HG03064 (cell line): ENCODE measurements around the gene ERGIC3.
"Not testable (repeated sequence)": the region's sequence is repeated elsewhere in the genome, so short reads cannot be mapped to it uniquely, and the experiment has no call there.

Source experiments
- ATAC-seq: cut with Tn5 transposase; IDR thresholded peaks from one replicate; pipeline ENCODE4 v1.9.1; 2021; ENCODE audit warnings: low read depth; ENCODE audit not compliant: unreplicated experiment

The ERGIC3 gene

DNA sequence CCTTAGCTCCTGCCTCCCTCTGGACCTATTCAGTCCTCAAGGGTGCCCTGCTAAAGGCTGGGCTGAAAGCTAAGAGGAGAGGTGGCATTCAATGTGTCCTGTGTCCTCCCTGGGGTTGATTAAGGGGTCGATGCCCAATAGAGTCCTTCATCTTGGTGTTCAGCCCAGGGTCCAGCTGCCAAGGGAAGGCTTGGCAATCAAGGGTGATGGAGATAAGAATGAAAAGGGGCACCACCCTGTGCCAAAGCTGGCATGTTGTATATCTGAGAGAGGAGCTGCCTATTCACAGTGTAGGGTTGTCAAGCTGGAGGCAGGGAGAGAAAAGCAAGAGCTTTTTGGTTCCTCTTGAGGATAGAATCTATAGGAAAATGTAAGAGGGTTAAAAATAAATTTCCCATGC, 24.8 kb upstream of the ERGIC3 start:
- ATAC-seq, result no peak

- not testable (repeated sequence) for ATAC-seq
Observed at GRCh38 chr20:35517767-35518166, 24.1 kb upstream of the ERGIC3 start.

DNA sequence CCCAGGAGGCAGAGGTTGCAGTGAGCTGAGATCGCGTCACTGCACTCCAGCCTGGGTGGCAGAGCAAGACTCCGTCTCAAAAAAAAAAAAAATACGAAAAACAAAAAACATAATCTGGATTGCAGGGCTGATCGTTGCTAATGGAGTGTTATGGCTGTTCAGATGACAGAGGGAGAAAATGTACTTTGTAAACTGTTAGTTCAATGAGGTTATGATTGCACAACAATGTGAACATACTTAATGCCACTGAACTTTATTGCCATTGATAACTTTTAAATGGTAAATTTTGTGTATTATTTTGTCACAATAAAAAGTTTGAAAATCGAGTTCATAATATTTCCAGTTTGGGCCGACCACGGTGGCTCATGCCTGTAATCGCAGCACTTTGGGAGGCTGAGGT, 22.9 kb upstream of the ERGIC3 start:
- no peak for ATAC-seq

GRCh38 chr20:35523298-35523888, 18.5 kb upstream of the ERGIC3 start:
- no peak for ATAC-seq

DNA sequence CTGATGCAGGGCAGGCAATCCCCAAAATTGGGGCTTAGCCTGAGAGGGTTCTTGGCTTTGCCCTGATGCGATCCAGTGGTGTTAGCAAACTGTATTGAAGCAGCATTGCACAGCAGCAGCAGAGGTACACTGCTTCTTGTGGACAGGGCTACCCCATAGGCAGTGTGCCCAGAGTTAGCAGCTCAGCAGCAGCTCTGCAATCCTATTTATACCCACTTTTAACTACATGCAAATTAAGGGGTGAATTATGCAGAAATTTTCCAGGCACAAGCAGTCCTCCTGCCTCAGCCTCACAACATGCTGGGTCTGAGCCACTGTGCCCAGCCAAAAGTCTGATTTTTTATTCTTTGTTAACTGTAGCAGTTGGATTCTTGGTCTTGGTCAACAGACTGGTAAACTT, 16.2 kb upstream of the ERGIC3 start:
- no peak for ATAC-seq

DNA sequence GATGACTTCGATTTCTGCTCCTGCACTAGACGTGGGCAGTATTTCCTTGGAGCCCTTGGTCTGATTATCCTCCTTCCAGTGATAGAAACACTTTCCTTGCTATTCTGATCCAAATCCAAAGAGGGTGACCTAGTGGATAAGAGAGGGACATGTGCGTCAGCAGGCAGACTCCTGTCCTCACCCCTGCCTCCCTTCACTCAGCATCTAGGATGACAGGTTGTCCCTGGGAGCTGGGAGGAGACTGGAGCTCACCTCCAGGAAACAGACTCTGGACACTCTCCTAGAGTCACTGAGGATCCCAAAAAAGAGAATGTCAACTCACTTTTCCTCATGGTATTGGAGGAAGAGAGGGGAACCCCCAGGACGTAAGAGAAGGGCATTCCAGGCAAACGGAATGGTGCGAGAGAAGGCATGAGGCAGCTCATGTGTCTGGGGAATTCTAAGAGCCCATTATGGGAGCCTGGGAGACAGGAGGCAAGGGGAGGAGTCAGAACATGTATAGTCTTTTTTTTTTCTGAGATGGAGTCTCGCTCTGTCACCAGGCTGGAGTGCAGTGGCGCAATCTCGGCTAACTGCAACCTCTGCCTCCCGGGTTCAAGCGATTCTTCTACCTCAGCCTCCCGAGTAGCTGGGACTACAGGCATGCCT, 14.6 kb upstream of the ERGIC3 start:
- no peak for ATAC-seq

- no peak for ATAC-seq
Observed at GRCh38 chr20:35529552-35529951, 12.3 kb upstream of the ERGIC3 start, which contains the start of gene C20orf173. TSS of gene C20orf173 (minus strand) at chr20:35529652. CDS start at chr20:35529373, 279 bp downstream.

DNA sequence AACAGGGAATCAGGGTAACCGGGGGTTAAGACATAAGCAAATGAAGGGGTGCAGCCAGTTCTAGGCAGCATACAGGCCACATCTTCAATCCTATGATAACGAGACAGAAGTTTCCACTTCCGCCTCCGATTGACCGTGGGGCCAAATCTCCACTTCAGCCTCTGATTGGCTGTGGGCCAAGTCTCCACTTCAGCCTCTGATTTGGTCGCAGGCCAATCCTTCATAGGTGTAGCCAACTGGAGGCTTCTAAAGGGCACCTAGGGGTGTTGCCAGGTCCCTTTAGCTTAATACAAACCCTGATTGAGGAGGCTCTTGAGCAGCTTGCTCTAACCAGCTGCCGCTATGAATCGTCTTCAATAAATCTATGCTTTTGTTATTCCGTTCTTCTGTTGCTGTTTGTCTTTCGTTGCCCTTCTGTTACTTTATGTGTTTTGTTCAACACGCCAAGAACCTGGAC, 2.1 kb upstream of the ERGIC3 start:
- no peak for ATAC-seq

DNA sequence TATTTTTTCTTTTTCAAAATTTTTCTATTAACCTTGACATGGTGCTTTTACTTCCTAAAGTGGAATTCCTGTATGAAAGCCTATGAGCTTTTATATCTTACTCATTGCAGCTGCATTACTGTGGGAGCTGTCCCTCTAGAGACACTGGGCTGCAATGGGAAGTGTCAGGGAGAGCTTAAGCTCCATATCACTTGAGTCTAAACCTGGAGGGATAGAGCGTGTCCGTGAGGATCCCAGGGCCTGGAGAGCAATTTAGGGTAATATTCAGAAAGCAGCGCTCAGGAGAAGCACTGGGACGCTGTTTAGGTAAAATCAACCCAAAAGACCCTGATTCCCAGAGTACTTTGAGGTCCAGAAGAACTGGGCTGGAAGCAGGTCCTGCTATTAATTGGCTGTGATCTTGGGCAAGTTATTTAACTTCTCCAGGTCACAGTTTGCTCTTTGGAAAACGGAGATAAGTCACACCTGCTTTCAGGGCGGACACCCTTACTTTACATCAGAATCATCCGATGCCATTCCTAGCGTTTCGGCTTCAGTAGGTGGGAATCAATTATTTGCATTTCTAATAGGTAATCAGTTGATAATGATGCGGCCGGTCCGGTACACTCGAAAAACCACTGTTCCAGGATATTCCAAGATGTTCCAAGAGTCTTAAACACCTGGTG, 628 bp upstream of the ERGIC3 start:
- ATAC-seq, result no peak

DNA sequence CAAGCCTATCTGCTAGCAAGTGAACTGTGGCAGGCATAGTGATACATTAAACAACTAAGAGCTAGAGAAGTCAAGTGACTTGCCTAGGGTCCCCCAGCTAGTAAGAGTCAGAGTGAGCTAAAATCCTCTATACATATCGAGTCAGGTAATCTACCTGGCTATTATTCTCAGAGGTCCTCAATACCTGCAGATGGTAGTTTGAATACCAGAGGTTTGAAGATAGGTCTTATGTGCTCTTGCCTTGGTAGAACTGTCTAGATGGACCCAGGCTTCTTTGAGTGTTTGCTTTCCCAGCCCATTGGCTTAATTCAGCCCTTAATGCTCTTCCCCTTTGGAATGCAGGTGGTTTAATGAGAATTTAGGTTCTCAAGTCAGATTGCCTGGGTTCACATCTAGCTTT, 1.1 kb downstream of the ERGIC3 start:
- no peak for ATAC-seq

DNA sequence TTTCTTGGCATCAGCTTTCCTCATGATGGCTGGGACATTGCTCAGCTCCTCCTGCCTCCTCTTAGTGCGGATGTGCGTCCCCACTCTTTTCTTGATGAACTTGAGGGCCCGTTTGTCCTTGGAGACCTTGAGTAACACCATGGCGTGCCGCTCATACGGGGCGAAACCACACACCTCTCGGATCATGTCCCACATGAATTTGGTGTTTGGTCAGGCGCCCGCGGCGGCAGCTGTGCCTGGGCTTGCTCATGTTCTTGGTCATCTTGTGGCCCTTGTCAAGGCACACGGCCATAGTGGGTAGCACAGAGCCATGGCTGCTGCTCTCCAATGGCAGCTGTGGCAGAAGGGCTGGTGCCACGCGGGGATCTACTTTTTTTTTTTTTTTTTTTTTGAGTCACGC, 2.6 kb downstream of the ERGIC3 start:
- no peak for ATAC-seq

DNA sequence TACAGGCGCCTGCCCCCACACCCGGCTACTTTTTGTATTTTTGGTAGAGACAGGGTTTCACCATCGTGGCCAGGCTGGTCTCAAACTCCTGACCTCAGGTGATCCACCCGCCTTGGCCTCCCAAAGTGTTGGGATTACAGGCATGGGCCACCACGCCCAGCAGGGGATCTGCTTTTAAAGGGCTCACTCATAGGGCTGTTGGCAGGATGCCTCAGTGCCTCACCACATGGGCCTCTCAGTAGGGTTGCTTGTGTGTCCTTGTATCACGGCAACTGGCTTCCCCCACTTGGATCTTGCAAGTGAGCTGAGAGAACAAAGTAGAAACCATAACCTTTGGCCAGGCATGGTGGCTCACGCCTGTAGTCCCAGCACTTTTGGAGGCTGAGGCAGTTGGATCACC, 3.1 kb downstream of the ERGIC3 start:
- not testable (repeated sequence) for ATAC-seq

DNA sequence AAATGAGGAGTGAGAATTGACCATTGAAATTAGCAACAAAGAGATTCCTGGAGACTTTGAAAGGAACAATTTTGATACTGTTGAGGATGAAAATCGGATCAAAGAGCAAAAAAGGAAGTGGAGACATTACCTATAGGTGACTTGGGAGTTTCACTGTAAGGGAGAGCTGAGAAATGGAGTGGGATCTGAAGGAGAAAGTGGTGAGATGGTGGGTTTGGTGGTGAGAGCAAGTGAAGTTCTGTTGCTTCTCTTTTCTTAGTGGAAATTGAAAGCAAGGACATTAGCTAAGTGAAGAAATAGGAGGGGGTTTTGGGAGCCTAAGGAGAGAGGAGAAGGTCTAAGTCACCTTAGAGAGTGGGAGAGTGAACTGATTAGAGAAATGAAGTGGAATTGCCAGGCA, 4.2 kb downstream of the ERGIC3 start:
- ATAC-seq, result no peak

- ATAC-seq, result no peak
Observed at GRCh38 chr20:35547329-35547728, 5.5 kb downstream of the ERGIC3 start.

DNA sequence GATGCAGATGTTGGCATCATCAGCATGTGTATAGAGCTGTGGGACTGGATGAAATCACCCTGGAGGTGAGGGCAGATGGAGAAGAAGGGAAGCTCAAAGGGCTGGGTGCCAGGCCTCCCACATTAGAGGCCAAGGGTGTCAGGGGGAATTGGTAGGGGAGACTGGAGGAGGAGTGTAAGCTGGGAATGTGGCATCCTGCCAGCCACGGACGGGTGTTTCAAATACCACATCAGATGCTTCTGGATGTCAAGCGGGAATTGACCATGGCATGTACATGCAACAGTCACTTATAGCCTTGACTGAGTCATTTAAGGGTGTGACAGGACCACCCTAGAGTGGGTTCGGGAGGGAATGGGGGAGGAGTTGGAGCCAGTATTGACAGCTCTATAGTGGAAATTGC, 9.6 kb downstream of the ERGIC3 start:
- no peak for ATAC-seq

- ATAC-seq, result no peak
Observed at GRCh38 chr20:35552914-35553313, 11.0 kb downstream of the ERGIC3 start.

- ATAC-seq, result not testable (repeated sequence)
Observed at GRCh38 chr20:35555461-35555860, 13.6 kb downstream of the ERGIC3 start.

GRCh38 chr20:35555951-35556645, 14.2 kb downstream of the ERGIC3 start:
- ATAC-seq, result no peak

DNA sequence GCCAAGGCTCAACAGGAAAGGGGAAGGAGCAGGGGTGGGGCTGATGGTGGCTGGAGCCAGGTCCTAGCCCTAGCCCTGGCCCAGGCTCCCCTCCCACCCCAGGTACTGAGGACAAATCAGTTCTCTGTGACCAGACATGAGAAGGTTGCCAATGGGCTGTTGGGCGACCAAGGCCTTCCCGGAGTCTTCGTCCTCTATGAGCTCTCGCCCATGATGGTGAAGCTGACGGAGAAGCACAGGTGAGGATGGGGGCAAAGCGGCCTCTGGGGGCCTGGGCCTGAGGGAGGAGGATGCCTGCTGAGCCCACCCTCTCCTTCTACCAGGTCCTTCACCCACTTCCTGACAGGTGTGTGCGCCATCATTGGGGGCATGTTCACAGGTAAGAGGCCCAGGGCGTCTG, 15.0 kb downstream of the ERGIC3 start:
- no peak for ATAC-seq

DNA sequence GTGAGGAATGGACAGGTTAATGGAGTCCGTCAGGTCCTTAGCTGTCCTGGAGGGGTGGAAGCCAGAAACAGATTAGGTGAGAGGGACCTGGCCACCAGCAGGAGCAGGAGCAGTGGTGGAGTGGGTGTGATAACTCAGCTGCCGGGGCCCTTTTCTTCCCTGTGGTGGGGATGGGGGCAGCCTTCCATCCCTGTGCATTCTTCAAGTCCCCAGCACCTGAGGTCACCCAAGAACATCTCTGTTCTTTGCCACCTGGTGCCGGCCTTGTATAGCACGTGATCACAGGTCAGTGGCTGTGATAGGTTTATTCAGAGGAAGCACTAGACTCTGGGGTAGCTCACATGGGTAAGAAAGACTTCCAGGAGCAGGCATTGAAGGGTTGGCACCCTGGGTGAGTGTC, 16.6 kb downstream of the ERGIC3 start:
- no peak for ATAC-seq

DNA sequence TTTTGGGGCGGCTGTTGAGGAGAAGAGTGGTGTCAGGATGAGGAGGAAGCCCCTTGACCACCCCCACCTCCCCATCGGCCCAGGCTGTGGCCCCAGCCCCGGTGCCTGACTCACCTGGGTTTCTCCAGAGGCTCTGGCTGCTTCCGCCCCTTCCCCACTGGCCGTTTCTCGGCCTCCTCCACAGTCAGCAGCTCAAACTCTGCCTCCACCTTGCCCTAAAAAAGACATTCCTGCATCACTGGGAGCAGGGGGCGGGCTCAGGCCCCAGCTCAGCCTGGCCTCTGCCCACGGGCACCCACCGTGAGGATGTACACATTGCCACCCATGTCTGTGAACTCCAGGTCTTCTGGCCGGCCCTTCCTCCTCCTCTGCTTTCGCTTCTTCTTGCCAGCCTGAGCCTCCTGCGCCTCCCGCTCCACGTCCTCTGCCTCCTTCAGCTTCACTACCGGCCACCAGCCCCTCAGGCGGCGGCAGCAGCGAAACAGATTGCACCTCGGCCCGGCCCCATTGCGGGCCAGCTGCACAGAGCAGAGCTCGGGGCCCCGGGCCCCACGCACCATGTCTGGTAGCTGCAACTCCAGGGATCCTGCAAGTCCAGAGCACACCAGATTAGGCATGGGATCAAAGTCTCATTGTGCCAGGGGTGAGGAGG, 17.3 kb downstream of the ERGIC3 start:
- ATAC-seq, result no peak
